K562 (cell line): ENCODE data around the gene COL9A3. TPM values are rescaled to one million over a fixed set of nuclear protein-coding genes. Genes with fewer than 3 reads are reported as not detected.

Experiments used
- CHD7 ChIP-seq: fragments of 200-600 bp; sonication (generic); IDR thresholded peaks from one replicate; pipeline ENCODE4 v1.6.1; 2012; ENCODE audit warnings: mild to moderate bottlenecking, low read depth, low read length, inconsistent platforms
- E2F3 ChIP-seq: fragments of 250-450 bp; sonication (Bioruptor Pico); IDR thresholded peaks from 2 replicates; pipeline ENCODE4 v1.4.0; 2020; ENCODE audit warnings: mild to moderate bottlenecking
- E2F6 ChIP-seq, 2 experiments: IDR thresholded peaks; 2 replicates each; pipeline ENCODE4 v1.6.1; 2011; ENCODE audit warnings: borderline replicate concordance in 1 of 2, control low read depth in 1 of 2, low read depth in 1 of 2, low read length in 1 of 2, mild to moderate bottlenecking in 1 of 2, mixed read lengths in 1 of 2, moderate library complexity in 1 of 2; ENCODE audit not compliant: insufficient read depth in 1 of 2, insufficient read length in 1 of 2, poor library complexity in 1 of 2, severe bottlenecking in 1 of 2; ENCODE audit errors: extremely low read depth in 1 of 2
- FOXK2 ChIP-seq, 2 experiments: fragments of 450-650 bp; IDR thresholded peaks in 1 of 2; conservative IDR thresholded peaks in 1 of 2; 2 replicates each; pipeline ENCODE4 v1.6.1; 2016; ENCODE audit warnings: low read depth in 2 of 2, mild to moderate bottlenecking in 1 of 2
- TOE1 ChIP-seq, 2 experiments: fragments of 450-650 bp in 1 of 2; sonication (generic) in 1 of 2; formaldehyde crosslinking in 1 of 2; IDR thresholded peaks; 2 replicates each; pipeline versions ENCODE4 v1.7.1 to v1.8.0; 2016 to 2022; ENCODE audit warnings: borderline replicate concordance in 2 of 2, mild to moderate bottlenecking in 2 of 2, antibody characterized with exemption in 1 of 2, inconsistent platforms in 1 of 2, low read depth in 1 of 2, missing genetic modification reagents in 1 of 2, moderate library complexity in 1 of 2
- ZBTB12 ChIP-seq: fragments of 250-450 bp; sonication (Bioruptor Pico); IDR thresholded peaks from 2 replicates; pipeline ENCODE4 v1.4.0; 2020
- ZNF696 ChIP-seq: fragments of 250-450 bp; sonication (Bioruptor Pico); conservative IDR thresholded peaks from 2 replicates; pipeline ENCODE4 v1.4.0; 2020; ENCODE audit warnings: mild to moderate bottlenecking, moderate library complexity
- polyA plus RNA-seq, 8 experiments: library from polyadenylated mRNA; depleted of rRNA in 4 of 8; stranded (reverse) in 5 of 8; unstranded in 3 of 8; fragments of >200 nt; fragmentation: Nextera tagmentation in 2 of 8; fragmentation: Illumina TruSeq in 1 of 8; extraction: Ambion mirVana in 2 of 8; extraction: Trizol in 1 of 8; gene quantifications; 2 replicates each; pipeline versions ENCODE4 v1.2.1 to v1.2.3, GENCODE V29; 2011 to 2014; ENCODE audit warnings: inconsistent platforms in 1 of 8, missing spikeins in 1 of 8
- total RNA-seq, 7 experiments: library from RNA; depleted of rRNA in 6 of 7; stranded (reverse); fragments of >200 nt in 6 of 7; fragmentation: Illumina TruSeq in 2 of 7; extraction: Trizol in 2 of 7; gene quantifications; 2 replicates each; pipeline versions ENCODE4 v1.2.1 to v1.2.3, GENCODE V29; 2011 to 2021; ENCODE audit warnings: low replicate concordance in 1 of 7

COL9A3 gene
- total and polyA plus RNA-seq, 9 of the 15 experiments (the other 6 are each of a cell fraction or from before 2014, with no cell fraction given): 0.14 to 3.6 (median 0.88) TPM; not detected in 1

GRCh38 chr20:62861726-62862336, 45.0 kb downstream of the COL9A3 start, which contains the start of gene TCFL5 (continued):
- TF ChIP-seq FOXK2 (conservative IDR thresholded peaks at IDR 0.05 in 1 of 2, IDR thresholded peaks at IDR 0.05 in 1 of 2; ENCODE audit: low read depth in 2 of 2) (peak; percentile 46 to 58; a peak in 3 of 4 replicates), TOE1 (IDR thresholded peaks at IDR 0.05; ENCODE audit: borderline replicate concordance) (peak; percentile 77; the same call in 1 of the 2 replicates), TOE1 (CRISPR knock-in tag; IDR thresholded peaks at IDR 0.05; ENCODE audit: borderline replicate concordance, low read depth) (no peak), ZNF696 (no peak), CHD7 (no peak), E2F3 (CRISPR knock-in tag) (0 out of 2 replicates have a peak, but pooled peaks have one; percentile 52), E2F6 (IDR thresholded peaks at IDR 0.05; ENCODE audit: borderline replicate concordance in 1 of 2, extremely low read depth in 1 of 2, insufficient read depth in 1 of 2, insufficient read length in 1 of 2, low read depth in 1 of 2, low read length in 1 of 2, poor library complexity in 1 of 2, severe bottlenecking in 1 of 2) (peak; percentile 94 to 96), ZBTB12 (CRISPR knock-in tag) (peak; percentile 51; the same call in 1 of the 2 replicates)
